ENCODE measurements around the gene SEC22B.
"Not testable (repeated sequence)": the region's sequence is repeated elsewhere in the genome, so short reads cannot be mapped to it uniquely, and the experiment has no call there.

GRCh38 chr1:120131611-120132405 is 44.5 kb downstream of the SEC22B start:
- TF ChIP-seq, protein P1, sequence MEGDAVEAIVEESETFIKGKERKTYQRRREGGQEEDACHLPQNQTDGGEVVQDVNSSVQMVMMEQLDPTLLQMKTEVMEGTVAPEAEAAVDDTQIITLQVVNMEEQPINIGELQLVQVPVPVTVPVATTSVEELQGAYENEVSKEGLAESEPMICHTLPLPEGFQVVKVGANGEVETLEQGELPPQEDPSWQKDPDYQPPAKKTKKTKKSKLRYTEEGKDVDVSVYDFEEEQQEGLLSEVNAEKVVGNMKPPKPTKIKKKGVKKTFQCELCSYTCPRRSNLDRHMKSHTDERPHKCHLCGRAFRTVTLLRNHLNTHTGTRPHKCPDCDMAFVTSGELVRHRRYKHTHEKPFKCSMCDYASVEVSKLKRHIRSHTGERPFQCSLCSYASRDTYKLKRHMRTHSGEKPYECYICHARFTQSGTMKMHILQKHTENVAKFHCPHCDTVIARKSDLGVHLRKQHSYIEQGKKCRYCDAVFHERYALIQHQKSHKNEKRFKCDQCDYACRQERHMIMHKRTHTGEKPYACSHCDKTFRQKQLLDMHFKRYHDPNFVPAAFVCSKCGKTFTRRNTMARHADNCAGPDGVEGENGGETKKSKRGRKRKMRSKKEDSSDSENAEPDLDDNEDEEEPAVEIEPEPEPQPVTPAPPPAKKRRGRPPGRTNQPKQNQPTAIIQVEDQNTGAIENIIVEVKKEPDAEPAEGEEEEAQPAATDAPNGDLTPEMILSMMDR (IDR thresholded peaks at IDR 0.05), result not testable (repeated sequence)
- TF ChIP-seq ETV6 (CRISPR knock-in tag; IDR thresholded peaks at IDR 0.05); ZNF121 (CRISPR knock-in tag; IDR thresholded peaks at IDR 0.05); RELA (CRISPR knock-in tag; IDR thresholded peaks at IDR 0.05; ENCODE audit: borderline replicate concordance); ESRRA (CRISPR knock-in tag; IDR thresholded peaks at IDR 0.05; ENCODE audit: borderline replicate concordance); FOXP1 (CRISPR knock-in tag; IDR thresholded peaks at IDR 0.05; ENCODE audit: borderline replicate concordance); SMAD4 (CRISPR knock-in tag; IDR thresholded peaks at IDR 0.05); HMGA2 (CRISPR knock-in tag; IDR thresholded peaks at IDR 0.05); MYBL2 (CRISPR knock-in tag; IDR thresholded peaks at IDR 0.05): not testable (repeated sequence)
- TF ChIP-seq, protein P2, sequence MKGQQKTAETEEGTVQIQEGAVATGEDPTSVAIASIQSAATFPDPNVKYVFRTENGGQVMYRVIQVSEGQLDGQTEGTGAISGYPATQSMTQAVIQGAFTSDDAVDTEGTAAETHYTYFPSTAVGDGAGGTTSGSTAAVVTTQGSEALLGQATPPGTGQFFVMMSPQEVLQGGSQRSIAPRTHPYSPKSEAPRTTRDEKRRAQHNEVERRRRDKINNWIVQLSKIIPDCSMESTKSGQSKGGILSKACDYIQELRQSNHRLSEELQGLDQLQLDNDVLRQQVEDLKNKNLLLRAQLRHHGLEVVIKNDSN (CRISPR knock-in tag; IDR thresholded peaks at IDR 0.05), result not testable (repeated sequence)
